Measurements from ENCODE around the gene COL21A1.

COL21A1 gene

DNA sequence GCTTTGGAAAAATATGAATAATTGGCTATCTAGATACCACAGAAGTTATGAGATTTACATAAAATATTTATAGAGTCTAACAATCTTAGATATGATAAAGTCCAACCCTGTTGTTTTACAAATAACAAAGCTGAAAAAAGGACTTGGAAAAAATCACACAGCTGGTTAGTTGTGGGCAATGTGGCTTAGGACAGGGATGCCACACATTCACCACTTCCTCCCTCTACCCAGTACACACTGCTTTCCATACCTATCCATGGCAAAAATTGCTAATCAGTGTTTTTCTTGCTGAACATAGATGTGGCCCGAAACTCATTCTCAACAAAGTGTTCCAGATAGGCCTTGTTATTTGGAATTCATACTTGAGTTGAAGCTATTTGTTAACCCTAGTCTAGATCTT is 224.7 kb downstream of the COL21A1 start:
- H3K14ac ChIP-seq (ENCODE audit: low read length): no peak overlapping the region
- H2BK5ac ChIP-seq (ENCODE audit: low read length): no peak overlapping the region
- H3K27me3 ChIP-seq (ENCODE audit: control insufficient read depth in 3 of 3, insufficient read depth in 3 of 3, low read depth in 1 of 3, low read length in 3 of 3): peaks cover 0 to 2% (median 0%) of the 10 kb centered on the region in 3 experiments
- no CpG with 5 or more reads among the region's 1 CpG for WGBS, 2 donors (ENCODE audit: extremely low coverage in 2 of 2, insufficient read length in 2 of 2, insufficient replicate concordance in 1 of 2)
- H2BK12ac ChIP-seq (ENCODE audit: low read length): no peak overlapping the region
- H3K36me3 ChIP-seq (replicated peaks in 1 of 2; ENCODE audit: control insufficient read depth in 2 of 2, insufficient read depth in 2 of 2, low read length in 2 of 2): no peaks in the 10 kb centered on the region
- no peak for DNase-seq (ENCODE audit: low spot score)
- no peak overlapping the region for H3K4me3 ChIP-seq (ENCODE audit: low read length in 2 of 2)
- H2BK15ac ChIP-seq (ENCODE audit: low read length): no peak overlapping the region
- no peak overlapping the region for H2BK120ac ChIP-seq (ENCODE audit: low read depth, low read length)
- no peak overlapping the region for H4K8ac ChIP-seq (ENCODE audit: low read depth, low read length)
- H2AK5ac ChIP-seq (ENCODE audit: low read depth, low read length): no peak overlapping the region
- H3K4me2 ChIP-seq (ENCODE audit: insufficient read depth, low read length, poor library complexity, severe bottlenecking): no peak overlapping the region
- H3K4me1 ChIP-seq (ENCODE audit: control insufficient read depth in 2 of 2, insufficient read depth in 1 of 2, low read depth in 1 of 2, low read length in 2 of 2): no peaks in the 10 kb centered on the region
- no peak overlapping the region for H3K18ac ChIP-seq (ENCODE audit: low read length)
- H4K91ac ChIP-seq (ENCODE audit: low read depth, low read length, poor library complexity): no peak overlapping the region
- no peak overlapping the region for H2AFZ ChIP-seq (ENCODE audit: low read length)
- no peak overlapping the region for H3K23ac ChIP-seq (ENCODE audit: low read depth, low read length, poor library complexity)
- no peaks in the 10 kb centered on the region for H3K9me3 ChIP-seq (replicated peaks in 1 of 2; ENCODE audit: control insufficient read depth in 2 of 2, insufficient read depth in 1 of 2, low read depth in 1 of 2, low read length in 2 of 2)
- H3K9ac ChIP-seq (ENCODE audit: low read depth, low read length, poor library complexity): no peak overlapping the region
- H3K79me1 ChIP-seq (ENCODE audit: low read depth, low read length): no peaks in the 10 kb centered on the region
- H3K27ac ChIP-seq (replicated peaks; ENCODE audit: low read length): no peak overlapping the region
- no peak overlapping the region for H3K4ac ChIP-seq (ENCODE audit: low read length)

GRCh38 chr6:56021943-56022342 is 225.4 kb downstream of the COL21A1 start:
- Histone ChIP-seq H3K36me3 (replicated peaks in 1 of 2; ENCODE audit: control insufficient read depth in 2 of 2, insufficient read depth in 2 of 2, low read length in 2 of 2) (no peaks in the 10 kb centered on the region), H2BK120ac (ENCODE audit: low read depth, low read length) (no peak overlapping the region), H3K27ac (replicated peaks; ENCODE audit: low read length) (no peak overlapping the region), H3K9ac (ENCODE audit: low read depth, low read length, poor library complexity) (no peak overlapping the region), H2AK5ac (ENCODE audit: low read depth, low read length) (no peak overlapping the region), H4K8ac (ENCODE audit: low read depth, low read length) (no peak overlapping the region), H3K27me3 (ENCODE audit: control insufficient read depth in 3 of 3, insufficient read depth in 3 of 3, low read depth in 1 of 3, low read length in 3 of 3) (peaks cover 0 to under 1% (median 0%) of the 10 kb centered on the region in 3 experiments), H3K4ac (ENCODE audit: low read length) (no peak overlapping the region), H4K91ac (ENCODE audit: low read depth, low read length, poor library complexity) (no peak overlapping the region), H3K79me1 (ENCODE audit: low read depth, low read length) (no peaks in the 10 kb centered on the region), H3K4me2 (ENCODE audit: insufficient read depth, low read length, poor library complexity, severe bottlenecking) (no peak overlapping the region), H3K4me1 (ENCODE audit: control insufficient read depth in 2 of 2, insufficient read depth in 1 of 2, low read depth in 1 of 2, low read length in 2 of 2) (no peaks in the 10 kb centered on the region), H2BK15ac (ENCODE audit: low read length) (no peak overlapping the region), H3K4me3 (ENCODE audit: low read length in 2 of 2) (no peak overlapping the region), H3K14ac (ENCODE audit: low read length) (no peak overlapping the region), H2BK5ac (ENCODE audit: low read length) (no peak overlapping the region), H3K23ac (ENCODE audit: low read depth, low read length, poor library complexity) (no peak overlapping the region), H3K18ac (ENCODE audit: low read length) (no peak overlapping the region), H2BK12ac (ENCODE audit: low read length) (no peak overlapping the region), H2AFZ (ENCODE audit: low read length) (no peak overlapping the region), H3K9me3 (replicated peaks in 1 of 2; ENCODE audit: control insufficient read depth in 2 of 2, insufficient read depth in 1 of 2, low read depth in 1 of 2, low read length in 2 of 2) (no peaks in the 10 kb centered on the region)
- no peak for DNase-seq (ENCODE audit: low spot score)
- WGBS, 2 donors (ENCODE audit: extremely low coverage in 2 of 2, insufficient read length in 2 of 2, insufficient replicate concordance in 1 of 2): no CpG with 5 or more reads among the region's 2 CpGs

GRCh38 chr6:56019973-56020372 is 227.4 kb downstream of the COL21A1 start:
- no peaks in the 10 kb centered on the region for H3K9me3 ChIP-seq (replicated peaks in 1 of 2; ENCODE audit: control insufficient read depth in 2 of 2, insufficient read depth in 1 of 2, low read depth in 1 of 2, low read length in 2 of 2)
- WGBS, 2 donors (ENCODE audit: extremely low coverage in 2 of 2, insufficient read length in 2 of 2, insufficient replicate concordance in 1 of 2): no CpG with 5 or more reads among the region's 1 CpG

GRCh38 chr6:56017198-56017597 is 230.2 kb downstream of the COL21A1 start:
- WGBS, 2 donors (ENCODE audit: extremely low coverage in 2 of 2, insufficient read length in 2 of 2, insufficient replicate concordance in 1 of 2): no CpG with 5 or more reads among the region's 2 CpGs
- H3K4ac ChIP-seq (ENCODE audit: low read length): no peak overlapping the region
- no peak for DNase-seq (ENCODE audit: low spot score)

More at GRCh38 chr6:56019973-56020372, 227.4 kb downstream of the COL21A1 start:
- H2BK5ac ChIP-seq (ENCODE audit: low read length): no peak overlapping the region
- no peak overlapping the region for H4K91ac ChIP-seq (ENCODE audit: low read depth, low read length, poor library complexity)
- no peaks in the 10 kb centered on the region for H3K36me3 ChIP-seq (replicated peaks in 1 of 2; ENCODE audit: control insufficient read depth in 2 of 2, insufficient read depth in 2 of 2, low read length in 2 of 2)
- no peak overlapping the region for H2BK12ac ChIP-seq (ENCODE audit: low read length)
- no peak overlapping the region for H3K4ac ChIP-seq (ENCODE audit: low read length)
- no peak overlapping the region for H3K27ac ChIP-seq (replicated peaks; ENCODE audit: low read length)
- no peak overlapping the region for H3K14ac ChIP-seq (ENCODE audit: low read length)
- no peaks in the 10 kb centered on the region for H3K4me1 ChIP-seq (ENCODE audit: control insufficient read depth in 2 of 2, insufficient read depth in 1 of 2, low read depth in 1 of 2, low read length in 2 of 2)
- no peak overlapping the region for H2BK120ac ChIP-seq (ENCODE audit: low read depth, low read length)
- no peak overlapping the region for H2AK5ac ChIP-seq (ENCODE audit: low read depth, low read length)
- no peak overlapping the region for H3K18ac ChIP-seq (ENCODE audit: low read length)
- DNase-seq (ENCODE audit: low spot score): no peak
- H2BK15ac ChIP-seq (ENCODE audit: low read length): no peak overlapping the region
- H4K8ac ChIP-seq (ENCODE audit: low read depth, low read length): no peak overlapping the region
- no peaks in the 10 kb centered on the region for H3K79me1 ChIP-seq (ENCODE audit: low read depth, low read length)
- no peak overlapping the region for H3K9ac ChIP-seq (ENCODE audit: low read depth, low read length, poor library complexity)
- H3K27me3 ChIP-seq (ENCODE audit: control insufficient read depth in 3 of 3, insufficient read depth in 3 of 3, low read depth in 1 of 3, low read length in 3 of 3): no peaks in the 10 kb centered on the region
- H3K4me3 ChIP-seq (ENCODE audit: low read length in 2 of 2): no peak overlapping the region
- H3K23ac ChIP-seq (ENCODE audit: low read depth, low read length, poor library complexity): no peak overlapping the region
- no peak overlapping the region for H2AFZ ChIP-seq (ENCODE audit: low read length)
- H3K4me2 ChIP-seq (ENCODE audit: insufficient read depth, low read length, poor library complexity, severe bottlenecking): no peak overlapping the region

More at GRCh38 chr6:56017198-56017597, 230.2 kb downstream of the COL21A1 start:
- Histone ChIP-seq H3K14ac (ENCODE audit: low read length) (no peak overlapping the region), H3K79me1 (ENCODE audit: low read depth, low read length) (no peaks in the 10 kb centered on the region), H3K4me1 (ENCODE audit: control insufficient read depth in 2 of 2, insufficient read depth in 1 of 2, low read depth in 1 of 2, low read length in 2 of 2) (no peaks in the 10 kb centered on the region), H2BK5ac (ENCODE audit: low read length) (no peak overlapping the region), H2BK12ac (ENCODE audit: low read length) (no peak overlapping the region), H3K4me3 (ENCODE audit: low read length in 2 of 2) (no peak overlapping the region), H4K8ac (ENCODE audit: low read depth, low read length) (no peak overlapping the region), H3K9ac (ENCODE audit: low read depth, low read length, poor library complexity) (no peak overlapping the region), H3K27ac (replicated peaks; ENCODE audit: low read length) (no peak overlapping the region), H3K4me2 (ENCODE audit: insufficient read depth, low read length, poor library complexity, severe bottlenecking) (no peak overlapping the region), H2AK5ac (ENCODE audit: low read depth, low read length) (no peak overlapping the region), H2BK120ac (ENCODE audit: low read depth, low read length) (no peak overlapping the region), H3K18ac (ENCODE audit: low read length) (no peak overlapping the region), H2BK15ac (ENCODE audit: low read length) (no peak overlapping the region), H2AFZ (ENCODE audit: low read length) (no peak overlapping the region), H3K23ac (ENCODE audit: low read depth, low read length, poor library complexity) (no peak overlapping the region), H3K36me3 (replicated peaks in 1 of 2; ENCODE audit: control insufficient read depth in 2 of 2, insufficient read depth in 2 of 2, low read length in 2 of 2) (no peaks in the 10 kb centered on the region), H4K91ac (ENCODE audit: low read depth, low read length, poor library complexity) (no peak overlapping the region), H3K9me3 (replicated peaks in 1 of 2; ENCODE audit: control insufficient read depth in 2 of 2, insufficient read depth in 1 of 2, low read depth in 1 of 2, low read length in 2 of 2) (no peaks in the 10 kb centered on the region), H3K27me3 (ENCODE audit: control insufficient read depth in 3 of 3, insufficient read depth in 3 of 3, low read depth in 1 of 3, low read length in 3 of 3) (no peaks in the 10 kb centered on the region)
